K562 (cell line): ENCODE data around the gene NAA10. TPM values are rescaled to one million over a fixed set of nuclear protein-coding genes. Genes with fewer than 3 reads are reported as not detected.

Experiments
- ATAC-seq: fragments of 200-7000 bp; cut with Tn5 transposase; 3 replicates; pipeline ENCODE4 v1.9.1; 2020; ENCODE audit warnings: moderate library complexity
- BruUV-seq: library from RNA; stranded (reverse); fragments of 400-500 nt; replicated peaks from 2 replicates; lab custom pipeline; 2021; lab: Mats Ljungman, UMichigan
- CTCF ChIA-PET: fragments of 300-600 bp; formaldehyde crosslinking; extraction: SDS; loops from one replicate; lab custom pipeline; 2021; ENCODE audit warnings: low intra/inter-chr PET ratio; lab: Yijun Ruan, JAX
- POLR2A ChIA-PET: fragments of 300-600, 350-650 bp; sonication (Branson Sonifier 250); formaldehyde crosslinking; extraction: SDS; loops from one replicate; lab custom pipeline; 2021; ENCODE audit warnings: antibody characterized with exemption, inconsistent platforms; lab: Yijun Ruan, JAX
- DNase-seq, 4 experiments: peaks; one replicate each; pipeline versions ENCODE4 v3.0.0 to v3.0.0-alpha.2; 2011 to 2018; ENCODE audit warnings: low spot score in 3 of 4, mixed read lengths in 3 of 4; ENCODE audit errors: extremely low read depth in 1 of 4
- FAIRE-seq: peaks from 2 replicates; lab custom pipeline; 2011; peaks lifted over from hg19 to GRCh38; lab: Jason Lieb, UNC
- H2AFZ ChIP-seq: 2 replicates; pipeline ENCODE4 v1.6.0; 2011; ENCODE audit warnings: low read depth, low read length, control low read depth, inconsistent platforms
- H3K27ac ChIP-seq: fragments of 200-600 bp; 3 replicates; pipeline ENCODE4 v1.8.0; 2011; ENCODE audit warnings: low read depth, mild to moderate bottlenecking, control low read depth, inconsistent platforms, low read length, moderate library complexity, mixed read lengths; ENCODE audit errors: extremely low read depth
- H3K27me3 ChIP-seq, 2 experiments: fragments of 300-600 bp in 1 of 2; 2 replicates in 1 of 2; 3 replicates in 1 of 2; pipeline versions ENCODE4 v1.6.0 to v1.8.0; 2011; ENCODE audit warnings: inconsistent platforms in 2 of 2, low read length in 2 of 2, mild to moderate bottlenecking in 1 of 2, mixed read lengths in 1 of 2, moderate library complexity in 1 of 2; ENCODE audit not compliant: control insufficient read depth in 2 of 2, insufficient read depth in 2 of 2
- H3K36me3 ChIP-seq: fragments of 300-600 bp; 3 replicates; pipeline ENCODE4 v1.8.0; 2011; ENCODE audit warnings: mild to moderate bottlenecking, low read length, inconsistent platforms; ENCODE audit not compliant: control insufficient read depth, insufficient read depth
- H3K4me1 ChIP-seq, 2 experiments: fragments of 200-600 bp in 1 of 2; replicated peaks in 1 of 2; 2 replicates in 1 of 2; 3 replicates in 1 of 2; pipeline versions ENCODE4 v1.5.1 to v1.8.0; 2011; ENCODE audit warnings: inconsistent platforms in 2 of 2, low read length in 2 of 2, mild to moderate bottlenecking in 1 of 2, mixed read lengths in 1 of 2, moderate library complexity in 1 of 2; ENCODE audit not compliant: control insufficient read depth in 2 of 2, insufficient read depth in 2 of 2
- H3K4me2 ChIP-seq: 2 replicates; pipeline ENCODE4 v1.6.1; 2011; ENCODE audit warnings: low read length, control low read depth, inconsistent platforms, mixed read lengths; ENCODE audit not compliant: insufficient read depth
- H3K4me3 ChIP-seq: fragments of 200-600 bp; sonication (generic), shearing (Covaris generic); 2 replicates; pipeline ENCODE4 v1.5.1; 2016; ENCODE audit warnings: control low read depth, inconsistent platforms
- H3K79me2 ChIP-seq: fragments of 200-600 bp; 3 replicates; pipeline ENCODE4 v1.8.0; 2011; ENCODE audit warnings: low read length, inconsistent platforms; ENCODE audit not compliant: control insufficient read depth, insufficient read depth
- H3K9ac ChIP-seq, 2 experiments: 2 replicates each; pipeline versions ENCODE4 v1.6.0 to v1.6.1; 2011; ENCODE audit warnings: low read depth in 2 of 2, low read length in 2 of 2, control low read depth in 1 of 2, inconsistent platforms in 1 of 2, mild to moderate bottlenecking in 1 of 2, mixed read lengths in 1 of 2; ENCODE audit not compliant: insufficient read depth in 1 of 2
- H3K9me1 ChIP-seq: one replicate; pipeline ENCODE4 v1.6.0; 2011; ENCODE audit warnings: inconsistent platforms, mild to moderate bottlenecking, low read length, moderate library complexity; ENCODE audit not compliant: control insufficient read depth, insufficient read depth
- H3K9me3 ChIP-seq: replicated peaks from 2 replicates; pipeline ENCODE4 v1.5.1; 2011; ENCODE audit warnings: low read depth, low read length, inconsistent platforms; ENCODE audit not compliant: control insufficient read depth, insufficient read depth
- H4K20me1 ChIP-seq: replicated peaks from 2 replicates; pipeline ENCODE4 v1.6.1; 2011; ENCODE audit warnings: low read length, inconsistent platforms, mixed read lengths; ENCODE audit not compliant: control insufficient read depth, insufficient read depth
- ARID4B ChIP-seq: sonication (generic); formaldehyde crosslinking; IDR thresholded peaks from 2 replicates; pipeline ENCODE4 v1.8.0; 2022; ENCODE audit warnings: mild to moderate bottlenecking, missing genetic modification reagents
- CBFA2T2 ChIP-seq: fragments of 450-650 bp; conservative IDR thresholded peaks from 2 replicates; pipeline ENCODE4 v1.6.1; 2017; ENCODE audit warnings: mild to moderate bottlenecking
- ELF4 ChIP-seq: fragments of 450-650 bp; formaldehyde crosslinking; IDR thresholded peaks from 2 replicates; pipeline ENCODE4 v1.4.0; 2022; ENCODE audit warnings: missing genetic modification characterization
- FOXM1 ChIP-seq, 2 experiments: fragments of 450-650 bp in 1 of 2; sonication (generic) in 1 of 2; formaldehyde crosslinking in 1 of 2; IDR thresholded peaks; 2 replicates each; pipeline versions ENCODE4 v1.6.1 to v1.9.0; 2017 to 2022; ENCODE audit warnings: low read depth in 2 of 2, mild to moderate bottlenecking in 2 of 2, missing genetic modification reagents in 1 of 2, moderate library complexity in 1 of 2
- GABPA ChIP-seq: fragments of 200-800 bp; sonication (Bioruptor generic); conservative IDR thresholded peaks from 2 replicates; pipeline ENCODE4 v1.6.1; 2016; ENCODE audit warnings: low read depth, missing genetic modification characterization, missing compliant biosample characterization
- PURB ChIP-seq: sonication (generic); formaldehyde crosslinking; IDR thresholded peaks from 2 replicates; pipeline ENCODE4 v1.9.0; 2021; ENCODE audit warnings: low read depth, mild to moderate bottlenecking, missing genetic modification reagents
- SMARCB1 ChIP-seq: IDR thresholded peaks from 2 replicates; pipeline ENCODE4 v1.6.1; 2011; ENCODE audit warnings: improper control_type of control experiment, low read depth; ENCODE audit not compliant: insufficient read length
- TFAP4 ChIP-seq: sonication (generic); formaldehyde crosslinking; IDR thresholded peaks from 2 replicates; pipeline ENCODE4 v1.8.0; 2022; ENCODE audit warnings: missing genetic modification reagents, mild to moderate bottlenecking, moderate library complexity, borderline replicate concordance
- YBX1 ChIP-seq: fragments of 450-650 bp; IDR thresholded peaks from 2 replicates; pipeline ENCODE4 v1.7.1; 2016; ENCODE audit warnings: mild to moderate bottlenecking
- ZNF174 ChIP-seq: fragments of 250-450 bp; sonication (Bioruptor Pico); IDR thresholded peaks from 2 replicates; pipeline ENCODE4 v1.4.0; 2020; ENCODE audit warnings: mild to moderate bottlenecking
- ZNF384 ChIP-seq: IDR thresholded peaks from 2 replicates; pipeline ENCODE4 v1.6.1; 2012; ENCODE audit warnings: low read depth, low read length, improper control_type of control experiment
- WGBS: fragments of 100-300 bp; shearing (Covaris generic); methylation state at CpG from one replicate; pipeline ENCODE4 v1.1.6; 2016; ENCODE audit warnings: low coverage, mixed read lengths; ENCODE audit not compliant: insufficient coverage; ENCODE audit errors: missing lambda C conversion rate; 5-methylcytosine and 5-hydroxymethylcytosine counted together
- in situ Hi-C: fragments of 300-500 bp; cut with MboI; formaldehyde crosslinking; loops from 4 replicates; pipeline ENCODE4 v1.15.0; 2018; ENCODE audit warnings: inconsistent platforms, mixed read lengths
- intact Hi-C: fragments of 100-400 bp; cut with micrococcal nuclease; formaldehyde crosslinking; loops from 2 replicates; pipeline ENCODE4 v1.14.2; 2022
- polyA plus RNA-seq, 8 experiments: library from polyadenylated mRNA; depleted of rRNA in 4 of 8; stranded (reverse) in 5 of 8; unstranded in 3 of 8; fragments of >200 nt; fragmentation: Nextera tagmentation in 2 of 8; fragmentation: Illumina TruSeq in 1 of 8; extraction: Ambion mirVana in 2 of 8; extraction: Trizol in 1 of 8; gene quantifications; 2 replicates each; pipeline versions ENCODE4 v1.2.1 to v1.2.3, GENCODE V29; 2011 to 2014; ENCODE audit warnings: inconsistent platforms in 1 of 8, missing spikeins in 1 of 8
- total RNA-seq, 7 experiments: library from RNA; depleted of rRNA in 6 of 7; stranded (reverse); fragments of >200 nt in 6 of 7; fragmentation: Illumina TruSeq in 2 of 7; extraction: Trizol in 2 of 7; gene quantifications; 2 replicates each; pipeline versions ENCODE4 v1.2.1 to v1.2.3, GENCODE V29; 2011 to 2021; ENCODE audit warnings: low replicate concordance in 1 of 7
- TF ChIP-seq, protein P1 (sequence below): sonication (generic); formaldehyde crosslinking; IDR thresholded peaks from 2 replicates; pipeline ENCODE4 v1.8.1; 2023; ENCODE audit warnings: mild to moderate bottlenecking, missing genetic modification reagents

NAA10 gene
- total and polyA plus RNA-seq, 9 of the 15 experiments (the other 6 are each of a cell fraction or from before 2014, with no cell fraction given), result 11.1 to 250 (median 134) TPM

DNA sequence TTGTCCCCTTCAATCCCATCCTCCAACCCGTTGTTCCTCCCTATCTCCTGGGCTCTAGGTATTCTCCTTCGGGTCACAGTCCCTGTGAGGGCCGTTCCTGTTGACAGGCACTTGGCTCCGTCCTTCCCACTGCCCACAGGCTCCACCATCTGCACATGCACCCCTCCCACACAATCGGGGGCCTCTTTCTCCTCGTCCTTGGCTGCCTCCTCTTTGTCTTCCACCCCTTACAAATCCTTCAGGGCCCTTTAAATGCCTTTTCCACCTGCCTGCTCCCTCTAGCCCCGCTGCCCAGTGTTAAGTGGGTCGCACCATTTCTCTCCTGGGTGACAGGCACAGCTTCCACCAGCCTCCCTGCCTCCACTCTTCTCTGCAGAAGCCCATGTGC lies 33.1 kb downstream of the NAA10 start (continued):
- TF ChIP-seq, protein P1, sequence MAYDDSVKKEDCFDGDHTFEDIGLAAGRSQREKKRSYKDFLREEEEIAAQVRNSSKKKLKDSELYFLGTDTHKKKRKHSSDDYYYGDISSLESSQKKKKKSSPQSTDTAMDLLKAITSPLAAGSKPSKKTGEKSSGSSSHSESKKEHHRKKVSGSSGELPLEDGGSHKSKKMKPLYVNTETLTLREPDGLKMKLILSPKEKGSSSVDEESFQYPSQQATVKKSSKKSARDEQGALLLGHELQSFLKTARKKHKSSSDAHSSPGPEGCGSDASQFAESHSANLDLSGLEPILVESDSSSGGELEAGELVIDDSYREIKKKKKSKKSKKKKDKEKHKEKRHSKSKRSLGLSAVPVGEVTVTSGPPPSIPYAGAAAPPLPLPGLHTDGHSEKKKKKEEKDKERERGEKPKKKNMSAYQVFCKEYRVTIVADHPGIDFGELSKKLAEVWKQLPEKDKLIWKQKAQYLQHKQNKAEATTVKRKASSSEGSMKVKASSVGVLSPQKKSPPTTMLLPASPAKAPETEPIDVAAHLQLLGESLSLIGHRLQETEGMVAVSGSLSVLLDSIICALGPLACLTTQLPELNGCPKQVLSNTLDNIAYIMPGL, result no peak
- TF ChIP-seq YBX1, result no peak
- TF ChIP-seq PURB (CRISPR knock-in tag), result no peak
- TF ChIP-seq SMARCB1, result no peak

- 6% methylated on average over 13 of the region's 26 CpGs for WGBS
- no peak overlapping the region for H3K4me3 ChIP-seq
- no peaks in the 10 kb centered on the region for H3K9me3 ChIP-seq
- peak; percentile 83 for ATAC-seq
- in situ Hi-C loops (no loop called here), intact Hi-C loops (no loop called here)
- no peaks in the 10 kb centered on the region for H3K79me2 ChIP-seq
- ChIA-PET CTCF (no interaction called here), POLR2A (no interaction called here)
- no peak overlapping the region; the same call in 1 of the 2 replicates for H3K4me2 ChIP-seq
- no peaks in the 10 kb centered on the region for H4K20me1 ChIP-seq
- peak; percentile 60 for FAIRE-seq
- peaks cover 24 to 55% of the 10 kb centered on the region in 2 experiments for H3K4me1 ChIP-seq
- no peaks in the 10 kb centered on the region for H3K36me3 ChIP-seq
- H3K27ac ChIP-seq, result no peak overlapping the region
- DNase-seq, result peak; percentile 65 to 77 (median 70)
- no peak overlapping the region for H2AFZ ChIP-seq
- peaks cover 0 to 7% of the 10 kb centered on the region in 2 experiments; a peak in 1 of 5 replicates for H3K27me3 ChIP-seq
- no peaks in the 10 kb centered on the region for H3K9me1 ChIP-seq
- no TSS peak for BruUV-seq
- peak overlapping the region in 1 of 2 experiments; percentile 52; a peak in 1 of 4 replicates for H3K9ac ChIP-seq
- TF ChIP-seq TFAP4 (CRISPR knock-in tag) (peak; percentile 80), CBFA2T2 (0 out of 2 replicates have a peak, but pooled peaks have one; percentile 25), ARID4B (CRISPR knock-in tag) (no peak), ZNF384 (peak; percentile 84), ELF4 (CRISPR knock-in tag) (peak; percentile 90), GABPA (peak; percentile 54), FOXM1 (IDR thresholded peaks at IDR 0.05; ENCODE audit: low read depth) (peak; percentile 26; the same call in 1 of the 2 replicates), FOXM1 (CRISPR knock-in tag; IDR thresholded peaks at IDR 0.05; ENCODE audit: low read depth) (no peak), ZNF174 (CRISPR knock-in tag) (no peak)
Measured at GRCh38 chrX:153900831-153901752, 33.7 kb downstream of the NAA10 start.
